Ovary (tissue), 9 donors: ENCODE measurements around the gene IL11. TPM values are rescaled to one million over a fixed set of nuclear protein-coding genes. Genes with fewer than 3 reads are reported as not detected.

Experiments used
- DNase-seq, 5 donors: peaks; one replicate each; pipeline ENCODE4 v3.0.0-alpha.2; 2019 to 2020
- H3K27ac ChIP-seq, 2 donors: fragments of 200-600 bp; one replicate each; pipeline versions ENCODE4 v1.5.1 to v1.8.0; 2019 to 2022
- H3K27me3 ChIP-seq: fragments of 200-600 bp; one replicate; pipeline ENCODE4 v1.8.0; 2022
- H3K36me3 ChIP-seq: fragments of 200-600 bp; sonication (generic); one replicate; pipeline ENCODE4 v1.5.1; 2019
- H3K4me1 ChIP-seq: one replicate; pipeline ENCODE4 v1.8.1; 2013; ENCODE audit warnings: mild to moderate bottlenecking, moderate library complexity; ENCODE audit not compliant: insufficient read depth
- H3K4me3 ChIP-seq: fragments of 200-600 bp; sonication (generic); one replicate; pipeline ENCODE4 v1.5.1; 2017
- H3K9me3 ChIP-seq, 2 donors: fragments of 200-600 bp in 1 of 2; sonication (generic) in 1 of 2; one replicate each; pipeline versions ENCODE4 v1.5.1 to v1.8.1; 2013 to 2019; ENCODE audit warnings: mild to moderate bottlenecking in 1 of 2, moderate library complexity in 1 of 2
- CTCF ChIP-seq, 3 donors: fragments of 450-650 bp in 2 of 3; fragments of 200-600 bp in 1 of 3; IDR thresholded peaks; one replicate each; pipeline versions ENCODE4 v1.5.1 to v1.8.0; 2016 to 2022; ENCODE audit warnings: antibody characterized with exemption in 3 of 3, mild to moderate bottlenecking in 1 of 3
- EP300 ChIP-seq: sonication (generic); formaldehyde crosslinking; IDR thresholded peaks from one replicate; pipeline ENCODE4 v1.6.1; 2017; ENCODE audit warnings: antibody characterized with exemption
- POLR2A ChIP-seq: fragments of 450-650 bp; IDR thresholded peaks from one replicate; pipeline ENCODE4 v1.6.1; 2017; ENCODE audit warnings: antibody characterized with exemption, mild to moderate bottlenecking, moderate library complexity
- WGBS, 3 donors: extraction: QIAGEN DNeasy Blood & Tissue Kit in 1 of 3; methylation state at CpG; one replicate each; pipeline versions ENCODE4 v1.1.5 to v1.1.7; 2013 to 2017; 5-methylcytosine and 5-hydroxymethylcytosine counted together
- intact Hi-C, 4 donors: fragments of 100-400 bp; cut with DNase I; formaldehyde crosslinking; loops; one replicate each; pipeline versions ENCODE4 v1.11.0 to v1.15.1; 2022 to 2023
- polyA plus RNA-seq, 2 donors: library from polyadenylated mRNA; stranded (reverse); fragments of 200-250 nt in 1 of 2; fragments of 350-450 nt in 1 of 2; fragmentation: Illumina TruSeq in 1 of 2; extraction: RNeasy Lipid Tissue Mini Kit (QIAGEN cat#74804) in 1 of 2; gene quantifications; one replicate each; pipeline ENCODE4 v1.2.3, GENCODE V29; 2013 to 2014
- total RNA-seq, 7 donors: library from RNA; depleted of rRNA in 2 of 7; stranded (reverse); fragments of >200 nt in 2 of 7; fragmentation: NEBNext Ultra II Directional in 3 of 7; extraction: Animal tissue kit (Norgen Biotek cat#: 25700) in 3 of 7; gene quantifications; one replicate each; pipeline versions ENCODE4 v1.1.0 to v1.2.4, GENCODE V29; 2016 to 2023
- donor health status: DM: no; HTN: no; CAD: no; lungs with moderate emphysema.
- donor health status: DM: no; HTN: no; CAD: no.
- donor health status: Bipolar disorder and iron deficiency.
- donor health status: DM: yes; HTN: yes; CAD: no.
- donor health status: DM: no; HTN: no; CAD: no.
- donor health status: DM: yes; HTN: yes; CAD: no.

The IL11 gene
- total and polyA plus RNA-seq, 9 donors, result 0.08 to 1.3 (median 0.11) TPM; not detected in 6

GRCh38 chr19:55386493-55386971 lies 16.3 kb upstream of the IL11 start:
- Histone ChIP-seq H3K4me3 (peak overlapping the region; percentile 56), H3K9me3 (no peaks in the 10 kb centered on the region), H3K27ac (peak overlapping the region; percentile 64 to 95), H3K27me3 (no peaks in the 10 kb centered on the region), H3K4me1 (peaks cover 26% of the 10 kb centered on the region), H3K36me3 (no peaks in the 10 kb centered on the region)
- 1 to 2% (median 2%) methylated on average over 33 of the region's 33 CpGs for WGBS, 3 donors
- intact Hi-C loops, result loop anchor here in 3 of 4 donors (5.0 to 10.0 kb wide), 4 partner anchors 76 to 118 kb away; partner anchors contain the start of genes C19orf85 (in 1 of the 3) and ISOC2 (in 1 of the 3)
- TF ChIP-seq POLR2A (no peak), CTCF (IDR thresholded peaks at IDR 0.05) (no peak)
- DNase-seq, result peak in 1 of 5 donors; percentile 41

GRCh38 chr19:55385724-55386492 lies 15.6 kb upstream of the IL11 start, which contains the start of gene RPL28:
Gene RPL28 (plus strand): TSS chr19:55385932. CDS start chr19:55386358, 426 bp downstream.
- 0 to 1% (median 0%) methylated on average over 68 of the region's 68 CpGs for WGBS, 3 donors
- H3K4me1 ChIP-seq, result peaks cover 26% of the 10 kb centered on the region
- H3K36me3 ChIP-seq, result no peaks in the 10 kb centered on the region
- peak; percentile 98 to 99 (median 99) for DNase-seq
- no peaks in the 10 kb centered on the region for H3K9me3 ChIP-seq
- no peaks in the 10 kb centered on the region for H3K27me3 ChIP-seq
- intact Hi-C loops, result loop anchor here in 3 of 4 donors (5.0 to 10.0 kb wide), 4 partner anchors 76 to 119 kb away; partner anchors contain the start of genes C19orf85 (in 1 of the 3) and ISOC2 (in 1 of the 3)
- TF ChIP-seq CTCF (IDR thresholded peaks at IDR 0.05), result peak in 2 of 3 donors; percentile 16 to 21
- peak; percentile 94 for TF ChIP-seq POLR2A
- no peak for TF ChIP-seq EP300
- peak within 1 kb of the TSS; percentile 56 for H3K4me3 ChIP-seq
- peak within 1 kb of the TSS; percentile 73 to 95 for H3K27ac ChIP-seq

GRCh38 chr19:55384920-55385723 lies 14.9 kb upstream of the IL11 start:
- H3K27me3 ChIP-seq, result no peaks in the 10 kb centered on the region
- peak overlapping the region; percentile 56 for H3K4me3 ChIP-seq
- intact Hi-C loops, result loop anchor here in 3 of 4 donors (5.0 to 10.0 kb wide), 6 partner anchors 43 to 120 kb away; partner anchors contain the start of genes C19orf85 (in 1 of the 3) and ISOC2 (in 1 of the 3)
- DNase-seq, result peak; percentile 95 to 98 (median 97)
- H3K27ac ChIP-seq, result peak overlapping the region; percentile 73 to 95
- no peaks in the 10 kb centered on the region for H3K9me3 ChIP-seq
- H3K36me3 ChIP-seq, result no peaks in the 10 kb centered on the region
- TF ChIP-seq EP300, result peak; percentile 65
- TF ChIP-seq POLR2A, result no peak
- 8 to 10% (median 10%) methylated on average over 34 of the region's 34 CpGs for WGBS, 3 donors
- H3K4me1 ChIP-seq, result peaks cover 26% of the 10 kb centered on the region

- DNase-seq, result peak in 3 of 5 donors; percentile 63 to 69 (median 63)
- WGBS, 3 donors, result 34 to 56% (median 36%) methylated on average over 36 to 72 of the region's 72 CpGs
- Histone ChIP-seq H3K27ac (peak within 1 kb of the TSS; percentile 73 to 95), H3K4me3 (peak within 1 kb of the TSS; percentile 56), H3K36me3 (no peaks in the 10 kb centered on the region), H3K4me1 (peaks cover 26% of the 10 kb centered on the region), H3K9me3 (no peaks in the 10 kb centered on the region), H3K27me3 (no peaks in the 10 kb centered on the region)
- intact Hi-C loops, result loop anchor here in 3 of 4 donors (5.0 to 10.0 kb wide), 4 partner anchors 42 to 120 kb away; no protein-coding TSS in a partner anchor
- no peak for TF ChIP-seq POLR2A
- TF ChIP-seq CTCF (IDR thresholded peaks at IDR 0.05), result no peak
- no peak for TF ChIP-seq EP300
Observed at GRCh38 chr19:55384131-55384919, 14.1 kb upstream of the IL11 start, which contains the start of gene TMEM238. Gene TMEM238 (minus strand): TSS chr19:55384292. CDS start chr19:55384259, 33 bp downstream.
